ENCODE results near the gene DNAJC10. TPM values are rescaled to one million over a fixed set of nuclear protein-coding genes. Genes with fewer than 3 reads are reported as not detected.

DNAJC10 gene
- total and polyA plus RNA-seq, 2 experiments from 2014 or later, result 67.3 to 120 TPM

DNA sequence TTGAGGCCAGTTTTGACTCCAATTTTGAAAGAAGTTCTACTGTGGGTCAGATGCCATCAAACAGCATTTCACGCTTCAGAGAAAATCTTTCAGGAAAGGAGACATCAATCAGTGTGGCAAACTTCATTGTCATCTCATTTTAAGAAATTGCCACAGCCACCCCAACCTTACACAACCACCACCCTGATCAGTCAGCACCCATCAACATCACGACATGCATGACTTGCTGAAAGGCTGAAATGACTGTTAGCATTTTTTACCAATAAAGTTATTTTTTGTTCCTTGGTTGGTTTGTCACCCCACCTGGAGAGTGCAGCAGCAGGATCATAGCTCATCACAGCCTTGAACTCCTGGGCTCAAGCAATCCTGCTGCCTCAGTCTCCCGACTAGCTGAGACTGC lies 10.4 kb downstream of the DNAJC10 start:
- H3K4me1 ChIP-seq (ENCODE audit: insufficient read depth), result no peaks in the 10 kb centered on the region
- no peaks in the 10 kb centered on the region for H3K9me2 ChIP-seq (replicated peaks; ENCODE audit: insufficient read depth)
- H3K27me3 ChIP-seq, result no peaks in the 10 kb centered on the region
- no peak overlapping the region for H3K4me2 ChIP-seq
- TF ChIP-seq, protein P1, sequence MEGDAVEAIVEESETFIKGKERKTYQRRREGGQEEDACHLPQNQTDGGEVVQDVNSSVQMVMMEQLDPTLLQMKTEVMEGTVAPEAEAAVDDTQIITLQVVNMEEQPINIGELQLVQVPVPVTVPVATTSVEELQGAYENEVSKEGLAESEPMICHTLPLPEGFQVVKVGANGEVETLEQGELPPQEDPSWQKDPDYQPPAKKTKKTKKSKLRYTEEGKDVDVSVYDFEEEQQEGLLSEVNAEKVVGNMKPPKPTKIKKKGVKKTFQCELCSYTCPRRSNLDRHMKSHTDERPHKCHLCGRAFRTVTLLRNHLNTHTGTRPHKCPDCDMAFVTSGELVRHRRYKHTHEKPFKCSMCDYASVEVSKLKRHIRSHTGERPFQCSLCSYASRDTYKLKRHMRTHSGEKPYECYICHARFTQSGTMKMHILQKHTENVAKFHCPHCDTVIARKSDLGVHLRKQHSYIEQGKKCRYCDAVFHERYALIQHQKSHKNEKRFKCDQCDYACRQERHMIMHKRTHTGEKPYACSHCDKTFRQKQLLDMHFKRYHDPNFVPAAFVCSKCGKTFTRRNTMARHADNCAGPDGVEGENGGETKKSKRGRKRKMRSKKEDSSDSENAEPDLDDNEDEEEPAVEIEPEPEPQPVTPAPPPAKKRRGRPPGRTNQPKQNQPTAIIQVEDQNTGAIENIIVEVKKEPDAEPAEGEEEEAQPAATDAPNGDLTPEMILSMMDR (IDR thresholded peaks at IDR 0.05; ENCODE audit: poor library complexity), result no peak
- no peak for TF ChIP-seq EZH2phosphoT487 (IDR thresholded peaks at IDR 0.05; ENCODE audit: low read depth, severe bottlenecking, unreplicated experiment)
- no peak for TF ChIP-seq EZH2 (IDR thresholded peaks at IDR 0.05; ENCODE audit: borderline replicate concordance)
- no peak overlapping the region for H3K27ac ChIP-seq
- DNase-seq (ENCODE audit: low spot score), result no peak
- no peaks in the 10 kb centered on the region for H4K20me1 ChIP-seq (ENCODE audit: insufficient read depth, poor library complexity, severe bottlenecking)
- 97% methylated on average over 3 of the region's 3 CpGs for WGBS (ENCODE audit: low lambda C conversion rate, missing lambda C conversion rate)
- no peak overlapping the region for H3K4me3 ChIP-seq
- no peaks in the 10 kb centered on the region for H3K79me2 ChIP-seq
- no peaks in the 10 kb centered on the region for H3K9me3 ChIP-seq (ENCODE audit: low read depth)
- H3K36me3 ChIP-seq (replicated peaks; ENCODE audit: insufficient read depth, low read depth), result no peaks in the 10 kb centered on the region
- H2AFZ ChIP-seq, result no peak overlapping the region

DNA sequence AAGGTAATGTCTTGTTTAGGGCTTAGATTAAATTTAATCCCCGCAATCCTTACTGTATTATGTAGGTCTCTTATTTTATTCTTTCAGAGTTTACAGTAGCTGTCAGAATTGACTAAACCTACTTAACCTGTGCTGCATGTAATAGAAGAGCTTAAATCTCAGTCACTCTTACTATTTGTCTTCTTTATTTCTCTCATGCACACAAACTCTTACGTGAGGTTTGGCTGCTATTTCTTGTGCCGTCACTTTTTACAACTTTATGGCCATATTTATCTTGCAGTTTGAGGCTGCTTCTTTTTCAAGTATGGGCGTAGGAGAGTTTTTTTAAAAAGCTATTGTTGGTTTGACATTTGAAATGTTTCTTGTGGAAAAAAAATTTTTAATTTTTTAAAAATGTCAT lies 12.0 kb downstream of the DNAJC10 start:
- no peak for DNase-seq (ENCODE audit: low spot score)
- Histone ChIP-seq H3K27ac (peak overlapping the region; percentile 20), H4K20me1 (ENCODE audit: insufficient read depth, poor library complexity, severe bottlenecking) (no peaks in the 10 kb centered on the region), H3K27me3 (no peaks in the 10 kb centered on the region), H3K9me2 (replicated peaks; ENCODE audit: insufficient read depth) (no peaks in the 10 kb centered on the region), H3K4me3 (no peak overlapping the region), H3K79me2 (no peaks in the 10 kb centered on the region), H3K4me1 (ENCODE audit: insufficient read depth) (no peaks in the 10 kb centered on the region), H3K9me3 (ENCODE audit: low read depth) (no peaks in the 10 kb centered on the region), H3K36me3 (replicated peaks; ENCODE audit: insufficient read depth, low read depth) (no peaks in the 10 kb centered on the region), H2AFZ (no peak overlapping the region), H3K4me2 (no peak overlapping the region)
- TF ChIP-seq, protein P1 (IDR thresholded peaks at IDR 0.05; ENCODE audit: poor library complexity), result no peak
- TF ChIP-seq EZH2 (IDR thresholded peaks at IDR 0.05; ENCODE audit: borderline replicate concordance), result no peak
- TF ChIP-seq EZH2phosphoT487 (IDR thresholded peaks at IDR 0.05; ENCODE audit: low read depth, severe bottlenecking, unreplicated experiment), result no peak
- 77% methylated on average over 4 of the region's 4 CpGs for WGBS (ENCODE audit: low lambda C conversion rate, missing lambda C conversion rate)

DNA sequence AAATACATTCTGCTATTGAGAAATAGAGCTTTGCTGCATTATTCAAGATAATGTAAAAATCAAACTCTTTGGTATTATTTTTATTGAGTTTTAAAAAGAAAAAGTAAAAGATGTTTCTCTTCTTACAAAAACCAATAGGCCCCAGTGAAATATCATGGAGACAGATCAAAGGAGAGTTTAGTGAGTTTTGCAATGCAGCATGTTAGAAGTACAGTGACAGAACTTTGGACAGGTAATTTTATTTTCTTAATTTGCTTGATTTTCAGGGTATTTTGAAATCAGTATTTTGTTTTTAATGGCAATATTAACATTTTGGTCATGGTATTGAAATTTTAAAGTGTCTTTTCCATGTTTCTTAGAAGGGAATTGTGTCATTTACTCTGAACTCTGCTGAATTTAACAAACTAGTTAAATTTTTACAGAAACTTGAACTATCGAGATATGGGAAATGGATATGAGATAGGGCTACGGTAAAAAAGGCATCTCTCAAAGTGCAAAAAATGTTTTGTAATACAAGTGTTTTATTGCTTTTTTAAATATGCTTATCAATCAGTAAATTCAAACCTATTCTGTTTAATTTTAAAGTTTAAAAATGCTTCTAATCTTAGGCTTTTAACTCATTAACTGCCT lies 13.8 kb downstream of the DNAJC10 start:
- TF ChIP-seq EZH2phosphoT487 (IDR thresholded peaks at IDR 0.05; ENCODE audit: low read depth, severe bottlenecking, unreplicated experiment) (no peak), EZH2 (IDR thresholded peaks at IDR 0.05; ENCODE audit: borderline replicate concordance) (no peak)
- TF ChIP-seq, protein P1 (IDR thresholded peaks at IDR 0.05; ENCODE audit: poor library complexity), result no peak
- no peak overlapping the region for H3K27ac ChIP-seq
- no peak overlapping the region for H3K4me2 ChIP-seq
- H3K4me3 ChIP-seq, result no peak overlapping the region
- H3K9me3 ChIP-seq (ENCODE audit: low read depth), result no peaks in the 10 kb centered on the region
- DNase-seq (ENCODE audit: low spot score), result no peak
- H3K4me1 ChIP-seq (ENCODE audit: insufficient read depth), result no peaks in the 10 kb centered on the region
- H3K79me2 ChIP-seq, result no peaks in the 10 kb centered on the region
- H2AFZ ChIP-seq, result no peak overlapping the region
- H3K27me3 ChIP-seq, result no peaks in the 10 kb centered on the region
- WGBS (ENCODE audit: low lambda C conversion rate, missing lambda C conversion rate), result 72% methylated on average over 2 of the region's 2 CpGs
- no peaks in the 10 kb centered on the region for H4K20me1 ChIP-seq (ENCODE audit: insufficient read depth, poor library complexity, severe bottlenecking)
- no peaks in the 10 kb centered on the region for H3K36me3 ChIP-seq (replicated peaks; ENCODE audit: insufficient read depth, low read depth)
- no peaks in the 10 kb centered on the region for H3K9me2 ChIP-seq (replicated peaks; ENCODE audit: insufficient read depth)
